NB4 (cell line): ENCODE data around the gene HBS1L.

Experiments used
- MAX ChIP-seq: IDR thresholded peaks from 2 replicates; pipeline ENCODE4 v1.6.1; 2011; ENCODE audit warnings: low read depth, low read length
- MYC ChIP-seq: IDR thresholded peaks from 2 replicates; pipeline ENCODE4 v1.6.1; 2011; ENCODE audit warnings: low read depth, low read length
- POLR2A ChIP-seq: IDR thresholded peaks from 2 replicates; pipeline ENCODE4 v1.6.1; 2011; ENCODE audit warnings: mild to moderate bottlenecking; ENCODE audit not compliant: insufficient read length; ENCODE audit errors: extremely low read depth
- TF ChIP-seq, protein P1 (sequence below): IDR thresholded peaks from one replicate; pipeline ENCODE4 v1.5.1; 2012; ENCODE audit warnings: low read depth, low read length

GRCh38 chr6:135095716-135096115 lies 41.1 kb upstream of the HBS1L start:
- TF ChIP-seq MAX: no peak
- no peak for TF ChIP-seq POLR2A
- TF ChIP-seq, protein P1, sequence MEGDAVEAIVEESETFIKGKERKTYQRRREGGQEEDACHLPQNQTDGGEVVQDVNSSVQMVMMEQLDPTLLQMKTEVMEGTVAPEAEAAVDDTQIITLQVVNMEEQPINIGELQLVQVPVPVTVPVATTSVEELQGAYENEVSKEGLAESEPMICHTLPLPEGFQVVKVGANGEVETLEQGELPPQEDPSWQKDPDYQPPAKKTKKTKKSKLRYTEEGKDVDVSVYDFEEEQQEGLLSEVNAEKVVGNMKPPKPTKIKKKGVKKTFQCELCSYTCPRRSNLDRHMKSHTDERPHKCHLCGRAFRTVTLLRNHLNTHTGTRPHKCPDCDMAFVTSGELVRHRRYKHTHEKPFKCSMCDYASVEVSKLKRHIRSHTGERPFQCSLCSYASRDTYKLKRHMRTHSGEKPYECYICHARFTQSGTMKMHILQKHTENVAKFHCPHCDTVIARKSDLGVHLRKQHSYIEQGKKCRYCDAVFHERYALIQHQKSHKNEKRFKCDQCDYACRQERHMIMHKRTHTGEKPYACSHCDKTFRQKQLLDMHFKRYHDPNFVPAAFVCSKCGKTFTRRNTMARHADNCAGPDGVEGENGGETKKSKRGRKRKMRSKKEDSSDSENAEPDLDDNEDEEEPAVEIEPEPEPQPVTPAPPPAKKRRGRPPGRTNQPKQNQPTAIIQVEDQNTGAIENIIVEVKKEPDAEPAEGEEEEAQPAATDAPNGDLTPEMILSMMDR: no peak
- no peak for TF ChIP-seq MYC
